Mucosa of rectum (tissue), 2 donors: ENCODE results near the gene CCL3.
A peak's percentile ranks its signal among the peaks of the same experiment; 100 is the strongest.

Experiments
- H3K27ac ChIP-seq, 2 donors: one replicate each; pipeline ENCODE4 v1.7.0; 2013; ENCODE audit warnings: inconsistent platforms in 2 of 2, low read depth in 2 of 2, low read length in 2 of 2
- H3K27me3 ChIP-seq, 2 donors: one replicate each; pipeline ENCODE4 v1.7.0; 2013; ENCODE audit warnings: low read length in 2 of 2; ENCODE audit not compliant: control insufficient read depth in 2 of 2, insufficient read depth in 2 of 2
- H3K36me3 ChIP-seq, 2 donors: one replicate each; pipeline ENCODE4 v1.7.0; 2013; ENCODE audit warnings: low read length in 2 of 2; ENCODE audit not compliant: control insufficient read depth in 2 of 2, insufficient read depth in 2 of 2
- H3K4me1 ChIP-seq, 2 donors: one replicate each; pipeline ENCODE4 v1.7.0; 2013; ENCODE audit warnings: low read length in 2 of 2, mild to moderate bottlenecking in 1 of 2; ENCODE audit not compliant: control insufficient read depth in 2 of 2, insufficient read depth in 2 of 2
- H3K4me3 ChIP-seq, 2 donors: one replicate each; pipeline ENCODE4 v1.7.0; 2013; ENCODE audit warnings: low read length in 2 of 2
- H3K9ac ChIP-seq, 2 donors: one replicate each; pipeline ENCODE4 v1.7.0; 2013; ENCODE audit warnings: low read length in 2 of 2, low read depth in 1 of 2, mild to moderate bottlenecking in 1 of 2
- H3K9me3 ChIP-seq, 2 donors: one replicate each; pipeline ENCODE4 v1.7.0; 2013; ENCODE audit warnings: low read length in 2 of 2; ENCODE audit not compliant: control insufficient read depth in 2 of 2
- donor health status: healthy.
- donor health status: Normal muscosa, but diverticular disease.

The CCL3 gene

DNA sequence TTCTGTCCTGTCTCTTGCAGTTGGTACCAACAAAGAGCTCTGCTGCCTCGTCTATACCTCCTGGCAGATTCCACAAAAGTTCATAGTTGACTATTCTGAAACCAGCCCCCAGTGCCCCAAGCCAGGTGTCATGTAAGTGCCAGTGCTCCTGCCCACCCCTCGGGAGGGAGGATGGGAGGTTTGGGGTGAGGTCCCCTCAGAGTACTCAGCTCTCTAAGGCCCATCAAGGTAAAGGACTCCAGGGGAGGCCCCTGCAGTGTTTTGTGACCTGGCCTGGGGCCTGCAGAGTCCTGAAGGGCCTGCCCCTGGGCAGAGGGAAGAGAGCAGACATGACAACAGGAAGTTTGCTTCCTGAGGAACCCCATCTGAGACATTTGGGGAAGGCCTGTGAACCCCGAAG, 19.5 kb downstream of the CCL3 start:
- Histone ChIP-seq H3K4me3 (no peak overlapping the region), H3K27ac (no peak overlapping the region), H3K9me3 (no peaks in the 10 kb centered on the region), H3K36me3 (no peaks in the 10 kb centered on the region), H3K4me1 (peaks cover 0 to 3% of the 10 kb centered on the region in 2 donors), H3K9ac (no peak overlapping the region), H3K27me3 (no peaks in the 10 kb centered on the region)

DNA sequence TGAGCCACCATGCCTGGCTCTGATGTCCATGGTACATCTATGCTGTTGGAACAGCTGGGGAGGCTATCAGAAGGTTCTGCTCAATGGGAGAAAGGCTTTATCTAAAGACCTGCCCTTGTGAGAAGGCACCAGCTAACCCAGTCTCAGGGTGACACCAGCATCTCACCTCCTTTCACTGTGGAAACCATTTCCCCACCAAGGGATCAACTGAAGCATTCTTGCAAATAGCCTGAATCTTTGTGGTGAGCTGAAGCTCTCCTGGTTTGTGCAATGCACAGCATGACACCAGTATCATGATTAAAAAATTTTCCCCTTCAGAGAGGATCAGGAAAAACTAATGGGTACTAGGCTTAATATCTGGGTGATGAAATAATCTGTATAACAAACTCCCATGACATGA, 20.8 kb downstream of the CCL3 start:
- H3K9ac ChIP-seq: no peak overlapping the region
- no peaks in the 10 kb centered on the region for H3K9me3 ChIP-seq
- no peaks in the 10 kb centered on the region for H3K27me3 ChIP-seq
- H3K4me1 ChIP-seq: peaks cover 0 to 3% of the 10 kb centered on the region in 2 donors
- H3K27ac ChIP-seq: no peak overlapping the region
- no peaks in the 10 kb centered on the region for H3K36me3 ChIP-seq
- no peak overlapping the region for H3K4me3 ChIP-seq

DNA sequence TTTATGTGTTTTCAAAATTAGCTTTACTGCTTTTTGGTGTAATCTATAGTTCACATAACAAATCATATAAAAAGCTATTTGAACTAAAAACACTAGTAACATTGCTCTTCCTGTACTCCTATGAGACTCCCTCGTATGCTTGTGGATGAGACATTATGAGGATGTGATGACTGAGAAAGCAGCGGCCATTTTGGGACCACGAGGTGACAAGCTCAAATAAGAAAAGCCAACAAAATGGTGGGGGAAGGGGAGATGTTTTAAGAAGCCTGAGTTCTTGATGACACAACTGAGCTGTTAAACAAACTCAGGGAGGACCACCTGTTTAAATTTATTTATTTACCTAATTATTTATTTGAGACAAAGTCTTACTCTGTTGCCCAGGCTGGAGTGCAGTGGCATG, 21.4 kb downstream of the CCL3 start:
- no peak overlapping the region for H3K9ac ChIP-seq
- no peaks in the 10 kb centered on the region for H3K9me3 ChIP-seq
- no peak overlapping the region for H3K27ac ChIP-seq
- no peak overlapping the region for H3K4me3 ChIP-seq
- H3K4me1 ChIP-seq: peaks cover 0 to 3% of the 10 kb centered on the region in 2 donors
- no peaks in the 10 kb centered on the region for H3K27me3 ChIP-seq
- no peaks in the 10 kb centered on the region for H3K36me3 ChIP-seq

DNA sequence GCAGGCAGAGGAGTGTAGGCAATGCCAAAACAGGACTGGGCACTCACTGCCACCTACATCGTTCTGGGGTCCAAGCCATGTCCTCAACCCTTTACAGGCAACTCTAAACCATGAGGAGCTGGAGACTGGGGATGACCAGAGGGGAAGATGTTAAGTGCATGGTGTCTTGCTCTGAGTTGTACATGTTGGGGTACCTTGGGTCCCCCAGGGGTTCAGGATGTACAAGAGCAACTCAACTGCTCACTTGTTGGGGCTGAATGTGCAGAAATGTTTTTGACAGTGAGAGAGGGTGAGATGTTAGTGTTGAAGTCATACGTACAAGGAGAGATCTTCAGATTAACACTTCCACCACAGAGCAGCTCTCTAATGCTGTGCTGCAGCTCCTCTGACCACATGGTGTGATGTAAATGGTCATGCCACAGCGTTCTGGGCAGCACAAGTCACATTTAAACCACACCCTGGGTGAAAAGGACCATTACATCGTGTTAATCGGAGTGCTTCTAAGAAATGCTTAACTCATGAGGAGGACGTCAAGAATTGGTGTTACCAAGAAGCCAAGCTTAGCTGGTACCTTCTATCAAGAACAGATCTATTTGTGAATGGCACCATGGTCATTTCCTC, 23.5 kb downstream of the CCL3 start:
- Histone ChIP-seq H3K4me1 (no peaks in the 10 kb centered on the region), H3K9ac (no peak overlapping the region), H3K4me3 (no peak overlapping the region), H3K9me3 (no peaks in the 10 kb centered on the region), H3K27me3 (no peaks in the 10 kb centered on the region), H3K36me3 (no peaks in the 10 kb centered on the region), H3K27ac (peak overlapping the region in 1 of 2 donors; percentile 16)

DNA sequence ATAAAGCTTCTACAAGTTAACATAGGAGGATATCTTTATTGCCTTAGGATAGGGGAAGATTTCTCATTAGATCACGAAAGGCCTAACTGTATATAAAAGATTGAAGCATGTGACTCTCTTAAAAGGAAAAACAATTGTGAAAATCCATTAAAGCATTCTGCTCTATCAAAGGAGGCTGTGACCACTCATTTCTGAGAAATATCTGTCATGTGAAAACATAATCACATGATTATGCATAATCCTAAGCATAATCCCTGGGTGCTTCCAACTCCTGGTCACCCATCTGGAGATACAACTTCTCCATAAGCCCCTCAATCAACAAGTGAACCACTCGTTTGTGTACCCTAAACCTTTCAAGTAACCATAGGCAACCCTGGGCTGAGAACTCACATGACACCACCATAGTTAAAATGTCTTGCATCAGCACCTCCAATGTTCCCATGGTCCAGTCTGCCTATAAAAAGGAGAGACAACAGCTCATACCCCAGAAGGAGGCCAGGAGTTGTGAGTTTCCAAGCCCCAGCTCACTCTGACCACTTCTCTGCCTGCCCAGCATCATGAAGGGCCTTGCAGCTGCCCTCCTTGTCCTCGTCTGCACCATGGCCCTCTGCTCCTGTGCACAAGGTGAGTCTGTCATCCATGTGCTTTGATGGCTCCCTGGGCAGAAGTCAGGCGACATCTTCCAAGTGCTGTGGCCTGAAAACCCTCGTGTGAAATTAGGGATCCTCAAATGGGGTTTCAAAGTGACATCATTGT, 26.0 kb downstream of the CCL3 start, which contains the start of gene CCL18:
Gene CCL18 (plus strand): TSS at position 487 of the 756 bp plus-strand sequence. CDS start 71 bp downstream, at position 558.
- no peak within 1 kb of the TSS for H3K27ac ChIP-seq
- H3K9ac ChIP-seq: no peak within 1 kb of the TSS
- H3K36me3 ChIP-seq: no peaks in the 10 kb centered on the region
- H3K27me3 ChIP-seq: no peaks in the 10 kb centered on the region
- H3K4me3 ChIP-seq: no peak within 1 kb of the TSS
- no peaks in the 10 kb centered on the region for H3K4me1 ChIP-seq
- no peaks in the 10 kb centered on the region for H3K9me3 ChIP-seq

DNA sequence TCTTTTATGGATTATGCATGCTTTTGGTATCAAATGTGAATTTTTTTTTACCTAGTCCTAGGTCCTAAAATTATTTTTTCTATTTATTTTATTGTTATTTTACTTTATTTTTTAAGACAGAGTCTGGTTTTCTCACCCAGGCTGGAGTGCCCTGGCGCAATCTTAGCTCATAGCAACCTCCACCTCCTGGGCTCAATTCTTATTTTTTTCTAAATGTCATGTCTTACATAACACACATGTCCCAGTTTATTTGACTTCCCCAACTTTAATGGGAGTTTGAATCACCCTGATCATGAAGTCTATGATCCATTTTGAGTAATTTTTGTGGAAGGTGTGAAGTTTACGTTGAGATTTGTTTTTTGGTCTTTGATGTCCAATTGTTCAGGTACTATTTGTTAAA, 29.1 kb downstream of the CCL3 start:
- H3K36me3 ChIP-seq: no peaks in the 10 kb centered on the region
- H3K27ac ChIP-seq: no peak overlapping the region
- no peaks in the 10 kb centered on the region for H3K27me3 ChIP-seq
- H3K4me1 ChIP-seq: no peaks in the 10 kb centered on the region
- H3K9ac ChIP-seq: no peak overlapping the region
- no peaks in the 10 kb centered on the region for H3K9me3 ChIP-seq
- H3K4me3 ChIP-seq: no peak overlapping the region

DNA sequence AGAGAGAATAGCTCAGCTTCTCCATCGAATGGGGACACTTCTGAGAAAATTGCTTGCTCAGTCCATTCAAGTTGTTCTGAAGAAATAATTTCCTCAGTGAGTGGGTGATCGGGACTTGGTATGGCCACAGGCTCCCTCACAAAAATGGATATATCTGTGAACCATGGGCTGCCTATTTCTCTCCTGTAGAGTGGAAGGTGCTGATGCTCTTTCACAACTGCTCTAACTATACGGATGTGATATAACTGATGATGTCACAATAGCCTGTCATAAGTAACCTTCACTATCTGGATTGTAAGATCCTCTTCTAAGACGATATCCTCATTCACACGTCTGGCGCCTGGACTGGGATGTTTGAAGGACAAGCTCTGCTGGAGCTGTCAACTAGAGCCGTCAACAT, 30.5 kb downstream of the CCL3 start:
- H3K27ac ChIP-seq: no peak overlapping the region
- H3K9ac ChIP-seq: no peak overlapping the region
- no peaks in the 10 kb centered on the region for H3K4me1 ChIP-seq
- H3K36me3 ChIP-seq: no peaks in the 10 kb centered on the region
- H3K4me3 ChIP-seq: no peak overlapping the region
- H3K9me3 ChIP-seq: no peaks in the 10 kb centered on the region
- no peaks in the 10 kb centered on the region for H3K27me3 ChIP-seq

DNA sequence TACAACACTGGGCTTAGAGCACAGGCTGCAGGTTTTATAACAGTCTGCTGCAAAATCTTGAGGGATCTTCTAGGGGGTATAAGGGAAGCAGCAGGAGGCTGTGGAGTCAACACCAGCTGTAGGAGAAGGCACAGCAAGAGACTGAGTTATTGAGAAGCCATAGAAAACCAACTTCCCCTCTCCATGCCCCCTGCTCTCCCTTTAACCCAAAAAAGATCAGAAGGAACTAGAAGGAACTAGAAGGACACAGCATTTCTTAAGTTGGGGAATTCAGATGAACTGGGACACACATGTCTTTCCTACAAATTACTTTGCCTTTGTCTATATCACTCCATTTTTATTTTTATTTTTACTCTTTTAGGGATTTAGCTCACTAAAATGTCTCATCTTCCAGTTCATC, 32.0 kb downstream of the CCL3 start:
- H3K4me1 ChIP-seq: no peaks in the 10 kb centered on the region
- H3K4me3 ChIP-seq: no peak overlapping the region
- H3K9ac ChIP-seq: no peak overlapping the region
- H3K27ac ChIP-seq: no peak overlapping the region
- H3K9me3 ChIP-seq: no peaks in the 10 kb centered on the region
- H3K36me3 ChIP-seq: no peaks in the 10 kb centered on the region
- no peaks in the 10 kb centered on the region for H3K27me3 ChIP-seq

DNA sequence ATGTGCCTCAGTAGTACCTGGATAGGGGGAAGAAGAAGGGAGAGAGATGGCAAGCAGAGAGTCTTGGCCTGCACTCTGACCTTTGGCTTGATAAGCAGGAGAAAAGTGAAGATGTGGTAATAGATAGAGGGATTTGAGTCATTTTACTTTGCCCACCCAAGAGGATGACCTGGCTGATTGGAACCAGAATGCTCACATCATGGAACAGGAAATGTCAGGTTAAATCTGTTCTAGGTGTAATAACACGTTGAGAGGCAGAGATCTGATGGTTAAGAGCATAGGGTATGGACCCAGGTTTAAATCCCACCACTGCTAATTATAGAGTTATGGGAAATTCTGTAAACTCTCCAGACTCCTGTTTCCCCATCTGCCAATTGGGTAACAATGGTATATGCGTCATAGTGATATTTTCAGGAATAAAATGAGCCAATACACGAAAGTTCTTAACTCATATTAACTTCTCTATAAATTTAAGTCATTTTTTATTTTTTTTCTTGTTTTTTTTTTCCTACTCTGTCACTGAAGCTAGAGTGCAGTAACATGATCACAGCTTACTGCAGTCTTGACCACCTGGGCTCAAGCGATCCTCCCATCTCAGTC, 33.9 kb downstream of the CCL3 start:
- no peaks in the 10 kb centered on the region for H3K27me3 ChIP-seq
- no peak overlapping the region for H3K9ac ChIP-seq
- no peak overlapping the region for H3K4me3 ChIP-seq
- H3K9me3 ChIP-seq: no peaks in the 10 kb centered on the region
- H3K36me3 ChIP-seq: no peaks in the 10 kb centered on the region
- H3K27ac ChIP-seq: no peak overlapping the region
- no peaks in the 10 kb centered on the region for H3K4me1 ChIP-seq

DNA sequence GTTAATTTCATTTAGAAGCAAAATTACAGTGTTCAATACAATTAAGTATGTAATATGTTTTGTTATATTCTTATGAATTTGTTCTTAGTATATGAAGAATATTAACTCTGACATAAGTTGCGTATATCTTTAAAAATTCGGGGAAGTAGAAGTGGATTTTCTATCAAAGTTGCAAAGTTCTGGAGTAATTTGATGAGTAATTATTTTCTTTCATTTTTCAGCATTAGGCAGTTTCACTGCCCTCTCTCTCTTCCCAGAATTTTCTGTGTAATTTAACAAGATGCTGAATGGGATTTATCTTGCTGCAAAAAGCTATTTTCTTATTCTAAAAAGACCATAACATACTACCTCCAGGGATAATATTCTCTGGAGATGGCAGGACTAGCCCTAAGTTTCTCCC, 34.8 kb downstream of the CCL3 start:
- H3K9ac ChIP-seq: no peak overlapping the region
- no peaks in the 10 kb centered on the region for H3K27me3 ChIP-seq
- H3K4me1 ChIP-seq: no peaks in the 10 kb centered on the region
- H3K4me3 ChIP-seq: no peak overlapping the region
- no peak overlapping the region for H3K27ac ChIP-seq
- H3K36me3 ChIP-seq: no peaks in the 10 kb centered on the region
- no peaks in the 10 kb centered on the region for H3K9me3 ChIP-seq
